ENCODE measurements around the gene TOMM7. TPM values are rescaled to one million over a fixed set of nuclear protein-coding genes. Genes with fewer than 3 reads are reported as not detected.

Gene TOMM7
- total RNA-seq, 3 donors from 2014 or later (not counting 1 experiment from before 2014, with no cell fraction given), result 194 to 286 (median 269) TPM

Other genes starting within 250 kb of the TOMM7 start
- gene IL6, start 95.6 kb downstream of the TOMM7 start, total RNA-seq, result 1 to 10 TPM; 1.3 to 2.3 (median 1.7) TPM
- 10 to 100 TPM; 30.1 to 44.8 (median 34.1) TPM for gene HYCC1, start 191.3 kb upstream of the TOMM7 start, total RNA-seq

Measured in natural killer cell (primary cell).